ENCODE measurements around the gene RPUSD4.
A peak's percentile ranks its signal among the peaks of the same experiment; 100 is the strongest.

RPUSD4 gene

GRCh38 chr11:126217491-126217890 lies 6.0 kb upstream of the RPUSD4 start:
- no peak for TF ChIP-seq CTCF (IDR thresholded peaks at IDR 0.05; ENCODE audit: low read depth, low read length, missing control alignments)
- Histone ChIP-seq H3K27ac (no peak overlapping the region), H3K27me3 (replicated peaks) (no peaks in the 10 kb centered on the region), H3K4me3 (ENCODE audit: low read depth, low read length) (no peak overlapping the region), H3K36me3 (replicated peaks) (no peaks in the 10 kb centered on the region)
- in situ Hi-C loops (cut with HindIII; ENCODE audit: low pct_ligation_motif_present, low sequenced_read_pairs), result no loop called here
- DNase-seq, result no peak

GRCh38 chr11:126216526-126217305 lies 5.3 kb upstream of the RPUSD4 start:
- Histone ChIP-seq H3K36me3 (replicated peaks) (no peaks in the 10 kb centered on the region), H3K27me3 (replicated peaks) (no peaks in the 10 kb centered on the region), H3K27ac (no peak overlapping the region), H3K4me3 (ENCODE audit: low read depth, low read length) (no peak overlapping the region)
- in situ Hi-C loops (cut with HindIII; ENCODE audit: low pct_ligation_motif_present, low sequenced_read_pairs), result no loop called here
- no peak for TF ChIP-seq CTCF (IDR thresholded peaks at IDR 0.05; ENCODE audit: low read depth, low read length, missing control alignments)
- DNase-seq, result no peak

- H3K4me3 ChIP-seq (ENCODE audit: low read depth, low read length), result no peak overlapping the region
- H3K36me3 ChIP-seq (replicated peaks), result no peaks in the 10 kb centered on the region
- no peak overlapping the region for H3K27ac ChIP-seq
- H3K27me3 ChIP-seq (replicated peaks), result no peaks in the 10 kb centered on the region
- TF ChIP-seq CTCF (IDR thresholded peaks at IDR 0.05; ENCODE audit: low read depth, low read length, missing control alignments), result no peak
- no peak for DNase-seq
- in situ Hi-C loops (cut with HindIII; ENCODE audit: low pct_ligation_motif_present, low sequenced_read_pairs), result no loop called here
Observed at GRCh38 chr11:126214841-126215240, 3.4 kb upstream of the RPUSD4 start.

GRCh38 chr11:126214441-126214840 lies 3.0 kb upstream of the RPUSD4 start:
- no peak for DNase-seq
- in situ Hi-C loops (cut with HindIII; ENCODE audit: low pct_ligation_motif_present, low sequenced_read_pairs), result no loop called here
- Histone ChIP-seq H3K27me3 (replicated peaks) (no peaks in the 10 kb centered on the region), H3K27ac (no peak overlapping the region), H3K36me3 (replicated peaks) (peaks cover 3% of the 10 kb centered on the region), H3K4me3 (ENCODE audit: low read depth, low read length) (no peak overlapping the region)
- TF ChIP-seq CTCF (IDR thresholded peaks at IDR 0.05; ENCODE audit: low read depth, low read length, missing control alignments), result no peak

- peaks cover 14% of the 10 kb centered on the region for H3K36me3 ChIP-seq (replicated peaks)
- peak overlapping the region; percentile 53 for H3K27ac ChIP-seq
- no peak for DNase-seq
- no peak for TF ChIP-seq CTCF (IDR thresholded peaks at IDR 0.05; ENCODE audit: low read depth, low read length, missing control alignments)
- in situ Hi-C loops (cut with HindIII; ENCODE audit: low pct_ligation_motif_present, low sequenced_read_pairs), result no loop called here
- H3K4me3 ChIP-seq (ENCODE audit: low read depth, low read length), result peak overlapping the region; percentile 99
- H3K27me3 ChIP-seq (replicated peaks), result no peaks in the 10 kb centered on the region
Observed at GRCh38 chr11:126212089-126212660, 725 bp upstream of the RPUSD4 start.
